Skeletal muscle cell (primary cell): ENCODE data around the gene ZNF407.
"Not testable (repeated sequence)": the region's sequence is repeated elsewhere in the genome, so short reads cannot be mapped to it uniquely, and the experiment has no call there.

ENCODE experiments used
- DNase-seq: peaks from one replicate; pipeline ENCODE4 v3.0.0-alpha.2; 2010; ENCODE audit warnings: low read depth
- H3K4me3 ChIP-seq: 2 replicates; pipeline ENCODE4 v1.5.1; 2011; ENCODE audit warnings: low read depth, mild to moderate bottlenecking, control low read depth, low read length, moderate library complexity

ZNF407 gene

DNA sequence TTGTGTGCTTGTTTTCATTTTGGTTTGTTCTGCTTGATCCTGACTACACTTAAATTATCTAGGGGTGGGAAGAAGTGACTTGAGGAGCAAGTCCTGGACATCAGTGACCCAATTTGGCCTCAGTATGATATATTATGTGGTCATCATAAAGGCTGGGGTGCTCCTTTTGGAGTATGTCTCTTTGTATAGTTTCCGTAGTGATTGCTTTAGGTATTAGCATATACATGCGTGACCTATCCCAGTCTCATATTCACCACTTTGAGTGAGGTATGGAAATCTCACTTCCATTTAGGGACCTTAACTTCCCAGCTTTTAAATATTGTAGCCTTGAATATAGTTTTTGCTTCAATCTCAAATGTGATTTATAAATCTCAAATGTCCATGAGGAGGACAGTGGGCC lies 370.3 kb downstream of the ZNF407 start:
- no peak overlapping the region for H3K4me3 ChIP-seq
- DNase-seq = no peak

DNA sequence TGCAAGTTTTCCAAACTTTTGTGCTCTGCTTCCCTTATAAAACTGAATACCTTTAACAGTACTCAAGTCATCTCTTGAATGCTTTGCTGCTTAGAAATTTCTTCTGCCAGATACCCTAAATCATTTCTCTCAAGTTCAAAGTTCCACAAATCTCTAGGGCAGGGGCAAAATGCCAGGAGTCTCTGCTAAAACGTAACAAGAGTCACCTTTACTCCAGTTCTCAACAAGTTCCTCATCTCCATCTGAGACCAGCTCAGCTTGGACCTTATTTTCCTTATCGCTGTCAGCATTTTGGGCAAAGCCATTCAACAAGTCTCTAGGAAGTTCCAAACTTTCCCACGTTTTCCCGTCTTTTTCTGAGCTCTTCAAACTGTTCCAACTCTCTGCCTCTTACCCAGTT lies 373.7 kb downstream of the ZNF407 start:
- not testable (repeated sequence) for H3K4me3 ChIP-seq, DNase-seq

GRCh38 chr18:74971776-74972175 lies 374.1 kb downstream of the ZNF407 start:
- H3K4me3 ChIP-seq, DNase-seq: not testable (repeated sequence)

DNA sequence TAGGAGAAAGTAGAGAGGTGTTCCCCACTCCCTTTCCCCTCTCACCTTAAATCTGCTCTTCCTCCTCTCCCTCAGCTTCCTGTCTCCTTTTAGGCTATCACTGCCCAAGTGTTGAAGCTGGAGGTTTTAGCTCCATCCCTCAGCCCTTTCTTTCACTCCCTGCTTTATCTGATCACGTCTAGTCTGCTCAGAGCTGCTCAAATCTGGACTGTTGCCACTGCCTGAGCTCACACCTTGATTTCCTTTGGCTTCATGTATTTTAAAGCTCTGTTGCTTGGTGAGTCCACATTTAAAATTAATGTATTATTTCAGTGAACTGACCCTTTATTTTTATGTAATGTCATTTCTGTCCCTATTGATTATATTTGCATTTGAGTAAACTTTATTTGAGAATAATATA lies 374.7 kb downstream of the ZNF407 start:
- H3K4me3 ChIP-seq = no peak overlapping the region
- no peak for DNase-seq

- H3K4me3 ChIP-seq = no peak overlapping the region
- DNase-seq = no peak
Observed at GRCh38 chr18:74975001-74975400, 377.3 kb downstream of the ZNF407 start.

DNA sequence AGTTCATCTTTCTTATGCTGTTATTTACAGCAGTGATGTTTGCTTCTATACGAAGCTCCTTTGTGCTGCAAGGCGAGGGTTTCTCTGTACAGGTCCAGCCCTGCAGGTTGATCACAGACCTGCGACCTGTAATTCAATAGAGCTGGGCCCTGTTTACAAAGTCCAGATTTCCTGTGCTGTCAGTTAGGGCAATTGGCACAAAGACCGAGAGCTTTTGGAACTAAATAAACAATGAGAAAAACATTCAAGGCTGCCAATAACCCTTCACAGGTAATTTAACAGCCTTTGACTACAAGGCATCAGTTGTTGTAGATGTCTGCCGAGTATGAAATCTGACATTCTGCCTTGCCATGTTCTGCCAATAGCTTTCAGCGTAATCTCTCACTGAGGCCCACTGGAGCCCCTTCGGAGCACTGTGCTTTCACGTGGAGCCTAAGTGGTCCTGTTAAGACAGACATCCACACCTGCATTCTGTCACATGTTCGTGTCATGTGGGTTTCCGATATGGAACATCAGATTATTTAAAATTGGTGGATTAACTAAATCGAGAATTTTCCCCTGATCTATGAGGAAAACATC lies 378.8 kb downstream of the ZNF407 start:
- no peak for DNase-seq
- H3K4me3 ChIP-seq = no peak overlapping the region

- DNase-seq = no peak
Observed at GRCh38 chr18:74977041-74977440, 379.4 kb downstream of the ZNF407 start.

GRCh38 chr18:74980669-74981068 lies 383.0 kb downstream of the ZNF407 start:
- no peak overlapping the region for H3K4me3 ChIP-seq
- DNase-seq = no peak

More at GRCh38 chr18:74977041-74977440, 379.4 kb downstream of the ZNF407 start:
- H3K4me3 ChIP-seq = no peak overlapping the region

- no peak for DNase-seq
- H3K4me3 ChIP-seq = no peak overlapping the region
Observed at GRCh38 chr18:74981476-74981875, 383.8 kb downstream of the ZNF407 start.

GRCh38 chr18:74982946-74983635 lies 385.4 kb downstream of the ZNF407 start:
- DNase-seq = no peak
- no peak overlapping the region for H3K4me3 ChIP-seq

DNA sequence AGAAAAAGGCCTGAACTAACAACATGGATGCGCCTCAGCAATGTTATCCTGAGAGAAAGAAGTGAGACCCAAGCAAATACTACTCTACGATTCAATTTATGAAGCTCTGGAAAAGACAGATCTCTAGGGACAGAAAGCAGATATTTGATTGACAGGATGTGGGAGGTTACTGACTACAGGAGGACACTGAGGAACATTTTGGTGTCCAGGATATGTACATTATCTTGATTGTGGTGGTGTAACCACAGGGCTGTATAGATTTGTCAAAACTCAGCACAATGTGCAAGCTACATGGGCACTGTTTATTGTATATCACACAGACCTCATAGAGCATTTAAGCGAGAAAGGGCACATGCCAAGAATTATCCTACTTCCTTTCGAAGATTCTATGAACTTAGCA lies 391.5 kb downstream of the ZNF407 start:
- H3K4me3 ChIP-seq = no peak overlapping the region
- DNase-seq = no peak

DNA sequence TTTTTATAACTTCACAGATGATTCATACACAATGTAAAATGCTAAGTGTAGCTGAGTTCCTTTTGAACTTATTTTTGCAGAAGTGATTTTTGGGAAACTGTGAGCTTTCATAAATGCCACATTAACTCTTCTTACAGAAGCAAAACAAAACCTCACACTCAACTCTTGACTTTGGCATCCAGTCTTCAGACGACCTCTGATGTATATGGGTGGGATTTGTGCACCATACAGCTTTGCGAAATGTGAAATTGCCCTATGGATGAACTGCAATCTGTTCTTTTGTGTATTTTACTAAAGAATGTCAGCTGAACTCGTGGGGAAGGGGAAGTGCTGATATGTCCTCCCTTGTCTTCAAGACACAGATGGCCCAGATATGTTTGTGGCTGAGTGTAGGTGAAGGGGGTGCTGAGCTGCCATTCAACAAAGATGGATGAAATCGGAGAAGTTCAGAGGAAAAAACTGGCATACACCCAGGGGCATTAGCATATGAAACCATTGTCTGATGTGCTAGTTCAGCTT lies 393.0 kb downstream of the ZNF407 start:
- no peak for DNase-seq
- H3K4me3 ChIP-seq = no peak overlapping the region

DNA sequence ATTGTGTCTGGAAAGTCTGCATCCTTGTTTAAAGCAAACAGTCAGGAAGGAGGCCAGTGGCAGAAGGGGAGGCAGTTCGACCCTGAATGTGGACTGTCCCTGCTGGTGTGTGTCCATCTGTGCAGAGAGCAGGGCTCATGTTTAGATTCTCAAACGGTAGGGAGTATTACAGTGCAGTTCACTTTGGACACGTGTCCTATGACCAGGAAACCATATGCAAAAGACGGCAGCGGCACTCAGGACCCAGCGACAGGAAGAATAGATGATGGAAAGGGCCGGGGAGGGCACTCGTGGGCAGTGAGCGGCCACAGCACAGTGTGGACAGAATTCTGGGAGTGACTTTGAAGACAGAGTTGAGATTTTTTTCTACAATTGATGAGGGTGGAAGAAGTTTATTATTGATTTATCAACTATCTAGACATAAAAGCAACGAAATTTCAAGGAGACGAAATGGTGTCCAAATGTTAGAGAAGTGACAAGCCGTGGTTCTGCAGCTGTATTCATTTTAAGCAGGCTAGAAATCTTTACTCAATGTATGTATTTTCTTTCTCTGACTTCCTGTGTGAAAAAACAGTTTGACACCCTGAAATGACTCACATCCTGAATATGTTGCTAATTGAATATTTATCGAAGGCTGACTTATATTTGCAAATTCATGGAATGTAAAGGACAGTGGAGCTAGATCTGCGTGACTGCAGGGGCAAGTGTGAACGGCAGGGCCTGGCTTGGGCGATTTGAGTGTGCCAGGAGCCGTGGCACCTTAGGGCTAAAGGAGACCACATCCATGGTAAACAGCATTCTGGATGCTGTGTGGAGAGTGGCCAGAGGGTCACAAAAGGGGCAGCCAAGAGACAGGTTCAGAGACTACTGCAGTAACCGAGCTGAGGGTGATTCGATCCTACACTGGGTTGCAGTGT lies 397.1 kb downstream of the ZNF407 start:
- DNase-seq = no peak
- no peak overlapping the region for H3K4me3 ChIP-seq

GRCh38 chr18:74995419-74995736 lies 397.7 kb downstream of the ZNF407 start:
- DNase-seq = no peak
- no peak overlapping the region for H3K4me3 ChIP-seq

GRCh38 chr18:74996055-74996454 lies 398.4 kb downstream of the ZNF407 start:
- no peak for DNase-seq
- H3K4me3 ChIP-seq = no peak overlapping the region

- no peak overlapping the region for H3K4me3 ChIP-seq
- no peak for DNase-seq
Observed at GRCh38 chr18:74996996-74997395, 399.3 kb downstream of the ZNF407 start.

- no peak overlapping the region for H3K4me3 ChIP-seq
- DNase-seq = no peak
Observed at GRCh38 chr18:75000920-75001319, 403.2 kb downstream of the ZNF407 start.

GRCh38 chr18:75003039-75003438 lies 405.4 kb downstream of the ZNF407 start:
- DNase-seq = no peak

DNA sequence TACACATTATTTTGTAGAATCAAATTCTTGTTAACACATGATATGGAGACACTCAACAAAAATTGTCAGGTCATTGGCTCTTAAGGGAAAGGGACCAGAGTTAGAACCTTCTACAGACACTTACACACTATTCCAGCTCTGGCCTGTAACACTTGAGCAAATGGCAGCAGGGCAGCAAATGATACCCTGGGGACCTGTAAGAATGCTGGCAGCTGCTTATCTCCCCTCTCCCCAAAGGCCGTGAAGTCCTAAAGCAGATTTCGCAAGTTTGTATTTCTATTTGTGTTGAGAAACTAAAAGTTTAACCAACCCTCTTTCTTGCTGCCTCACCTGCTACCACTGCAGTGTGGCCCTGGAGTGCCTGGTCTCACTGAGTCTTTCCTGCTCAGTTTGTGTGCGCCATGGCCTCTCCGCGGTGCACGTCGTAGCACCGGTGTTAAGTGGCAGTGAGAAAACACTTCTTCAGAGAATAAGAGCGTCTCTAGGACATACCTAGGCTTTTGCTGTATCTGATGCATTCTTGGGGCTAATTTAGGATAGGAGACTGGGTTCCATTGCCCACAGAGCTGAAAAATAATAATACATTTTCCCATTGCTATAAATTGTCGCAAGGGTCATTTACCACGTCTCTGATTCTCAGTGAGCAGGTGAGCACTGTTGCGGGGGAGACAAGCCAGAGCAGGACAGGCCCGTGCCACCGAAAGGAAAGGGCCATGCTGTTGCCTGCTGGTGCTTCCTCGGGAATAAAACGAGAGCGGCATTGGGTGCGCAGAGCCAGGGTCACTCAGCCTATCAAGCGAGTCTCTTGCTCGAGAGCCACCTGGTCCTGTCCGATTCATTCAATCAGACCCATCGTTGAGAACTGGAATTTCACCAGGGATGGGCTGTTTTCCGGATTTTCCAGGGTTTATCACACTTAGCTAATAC lies 406.4 kb downstream of the ZNF407 start:
- no peak overlapping the region for H3K4me3 ChIP-seq
- no peak for DNase-seq

More at GRCh38 chr18:75003039-75003438, 405.4 kb downstream of the ZNF407 start:
- H3K4me3 ChIP-seq = no peak overlapping the region
